Heart right ventricle (tissue), 16 donors: Measurements from ENCODE around the gene DFFB. TPM values are rescaled to one million over a fixed set of nuclear protein-coding genes. Genes with fewer than 3 reads are reported as not detected.

ENCODE experiments used
- ATAC-seq, 8 donors: fragments of 200-7000 bp; cut with Tn5 transposase; one replicate each; pipeline ENCODE4 v1.9.1; 2020; ENCODE audit warnings: mild to moderate bottlenecking in 8 of 8, moderate library complexity in 8 of 8, moderate number of reproducible peaks in 1 of 8
- DNase-seq, 2 donors: peaks; one replicate each; pipeline ENCODE4 v3.0.0-alpha.2; 2020
- H3K27ac ChIP-seq, 10 donors: fragments of 200-600 bp; sonication (generic) in 2 of 10; one replicate each; pipeline versions ENCODE4 v1.5.0 to v1.8.0; 2020 to 2022; ENCODE audit warnings: mild to moderate bottlenecking in 3 of 10
- H3K27me3 ChIP-seq, 7 donors: fragments of 200-600 bp; one replicate each; pipeline ENCODE4 v1.8.0; 2021 to 2022; ENCODE audit warnings: mild to moderate bottlenecking in 2 of 7
- H3K36me3 ChIP-seq, 9 donors: fragments of 200-600 bp; sonication (generic) in 1 of 9; one replicate each; pipeline versions ENCODE4 v1.5.0 to v1.8.0; 2020 to 2022; ENCODE audit warnings: mild to moderate bottlenecking in 2 of 9
- H3K4me1 ChIP-seq, 9 donors: fragments of 200-600 bp; sonication (generic) in 1 of 9; one replicate each; pipeline versions ENCODE4 v1.5.0 to v1.8.0; 2020 to 2022; ENCODE audit warnings: mild to moderate bottlenecking in 4 of 9
- H3K4me3 ChIP-seq, 10 donors: fragments of 200-600 bp; sonication (generic) in 2 of 10; one replicate each; pipeline versions ENCODE4 v1.5.0 to v1.8.0; 2020 to 2022; ENCODE audit warnings: mild to moderate bottlenecking in 7 of 10, moderate library complexity in 2 of 10
- H3K9me3 ChIP-seq, 11 donors: fragments of 200-600 bp in 10 of 11; sonication (generic) in 2 of 11; one replicate each; pipeline versions ENCODE4 v1.5.0 to v1.8.0; 2013 to 2022; ENCODE audit warnings: mild to moderate bottlenecking in 2 of 11, control low read depth in 1 of 11, moderate library complexity in 1 of 11
- CTCF ChIP-seq, 9 donors: fragments of 200-600 bp; sonication (generic) in 2 of 9; IDR thresholded peaks; one replicate each; pipeline versions ENCODE4 v1.5.0 to v1.8.0; 2021 to 2022; ENCODE audit warnings: antibody characterized with exemption in 9 of 9, mild to moderate bottlenecking in 5 of 9, moderate library complexity in 1 of 9
- WGBS, 2 donors: extraction: QIAGEN DNeasy Blood & Tissue Kit; methylation state at CpG; one replicate each; pipeline ENCODE4 v1.1.7; 2013; ENCODE audit warnings: inconsistent platforms in 1 of 2; 5-methylcytosine and 5-hydroxymethylcytosine counted together
- intact Hi-C, 10 donors: fragments of 100-400 bp; cut with DNase I; formaldehyde crosslinking; loops; one replicate each; pipeline versions ENCODE4 v1.11.1 to v1.14.2; 2022
- polyA plus RNA-seq, 2 donors: library from polyadenylated mRNA; stranded (reverse); fragments of 200-250 nt; gene quantifications; one replicate each; pipeline ENCODE4 v1.2.3, GENCODE V29; 2013
- total RNA-seq, 10 donors: library from RNA; stranded (reverse); fragmentation: NEBNext Ultra II Directional in 3 of 10; extraction: Animal tissue kit (Norgen Biotek cat#: 25700) in 3 of 10; gene quantifications; one replicate each; pipeline versions ENCODE4 v1.2.1 to v1.2.4, GENCODE V29; 2021 to 2023
- donor health status: Arrhythmogenic right ventricular cardiomyopathy.
- donor health status: ischemic (EF 13 %, LVEDD 7.1; RV severe dilation, severe dysfunction).
- donor health status: healthy with polysubstance abuse.
- donor health status: DM: no; HTN: yes; CAD: no.
- donor health status: DM: no; HTN: no; CAD: no.
- donor health status: ischemic (EF 25% LVEDD 6.9; RV normal size, moderate dysfunction).
- donor health status: ischemic (EF 25% LVEDD 5.7; RV mildly dilated, moderate dysfunction).
- donor health status: healthy.
- donor health status: DM: yes; HTN: yes; CAD: no.
- donor health status: Ischemic cardiomyopathy.
- donor health status: ischemic (EF 35%, LVEDD 5.7; RV mildly dilated, moderate dysfunction).
- donor health status: nonischemic (EF 11% LVEDD 7.7; RV severe dilation, severe dysfunction).
- donor health status: DM: yes; HTN: yes; CAD: no.
- donor health status: PGD.
- donor health status: ischemic (EF 29% LVEDD 5.4; RV normal size, mild dysfunction).
- donor health status: nonischemic (EF 23%, LVEDD 6.1; RV moderate dilation, normal function).

Gene DFFB
- total and polyA plus RNA-seq, 12 donors, result 1.2 to 7.9 (median 2.3) TPM

DNA sequence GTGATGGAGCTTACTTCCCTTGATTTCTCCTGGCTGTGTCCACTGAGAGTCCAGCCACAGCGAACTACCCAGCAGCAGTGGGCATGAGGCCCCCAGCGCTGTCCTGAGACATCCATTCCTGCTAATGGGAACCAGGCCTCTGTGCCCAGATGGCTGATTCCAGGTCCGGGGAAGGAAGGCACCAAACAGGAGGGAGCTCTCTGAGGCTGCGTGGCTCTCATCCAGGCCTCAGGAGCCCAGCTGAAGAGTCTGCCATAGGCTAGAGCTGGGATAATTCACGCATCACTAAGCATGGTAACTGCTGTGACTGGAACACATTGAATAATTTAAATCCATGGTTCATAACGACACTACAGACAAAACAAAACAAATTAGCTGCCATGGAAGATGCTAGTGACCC, 36.3 kb upstream of the DFFB start:
- no peaks in the 10 kb centered on the region for H3K9me3 ChIP-seq
- TF ChIP-seq CTCF (IDR thresholded peaks at IDR 0.05), result no peak
- no peak overlapping the region for H3K4me3 ChIP-seq
- H3K4me1 ChIP-seq, result no peaks in the 10 kb centered on the region
- DNase-seq, result no peak
- 90% methylated on average over 6 of the region's 6 CpGs for WGBS, 2 donors
- intact Hi-C loops, result no loop called here
- no peaks in the 10 kb centered on the region for H3K27me3 ChIP-seq
- ATAC-seq, result no peak
- H3K36me3 ChIP-seq, result peaks cover 0 to 89% (median 42%) of the 10 kb centered on the region in 9 donors
- H3K27ac ChIP-seq, result no peak overlapping the region

DNA sequence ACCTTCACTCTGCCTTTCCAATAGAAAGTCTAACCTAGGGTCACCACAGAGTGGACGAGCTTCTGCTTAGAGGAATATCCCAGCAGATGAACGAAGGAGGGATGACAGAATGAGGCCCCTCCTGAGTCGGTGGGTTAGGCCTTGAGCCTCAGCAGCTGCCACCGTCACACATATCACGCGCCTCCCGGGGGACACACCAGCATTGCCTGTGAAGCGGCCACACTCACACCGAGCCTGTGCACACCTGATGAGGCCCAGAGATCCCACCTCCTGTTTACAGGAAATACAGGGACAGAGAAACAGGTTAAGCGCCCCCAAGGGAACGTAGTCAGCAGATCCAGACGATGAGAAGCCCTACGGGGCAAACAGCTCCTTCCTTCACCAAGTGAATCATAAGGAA, 35.8 kb upstream of the DFFB start:
- ATAC-seq (no peak), DNase-seq (no peak)
- 83 to 87% methylated on average over 13 of the region's 13 CpGs for WGBS, 2 donors
- no peak overlapping the region for H3K4me3 ChIP-seq
- intact Hi-C loops, result no loop called here
- no peaks in the 10 kb centered on the region for H3K4me1 ChIP-seq
- H3K36me3 ChIP-seq, result peaks cover 0 to 89% (median 47%) of the 10 kb centered on the region in 9 donors
- no peak for TF ChIP-seq CTCF (IDR thresholded peaks at IDR 0.05)
- H3K27me3 ChIP-seq, result no peaks in the 10 kb centered on the region
- H3K9me3 ChIP-seq, result no peaks in the 10 kb centered on the region
- no peak overlapping the region for H3K27ac ChIP-seq

DNA sequence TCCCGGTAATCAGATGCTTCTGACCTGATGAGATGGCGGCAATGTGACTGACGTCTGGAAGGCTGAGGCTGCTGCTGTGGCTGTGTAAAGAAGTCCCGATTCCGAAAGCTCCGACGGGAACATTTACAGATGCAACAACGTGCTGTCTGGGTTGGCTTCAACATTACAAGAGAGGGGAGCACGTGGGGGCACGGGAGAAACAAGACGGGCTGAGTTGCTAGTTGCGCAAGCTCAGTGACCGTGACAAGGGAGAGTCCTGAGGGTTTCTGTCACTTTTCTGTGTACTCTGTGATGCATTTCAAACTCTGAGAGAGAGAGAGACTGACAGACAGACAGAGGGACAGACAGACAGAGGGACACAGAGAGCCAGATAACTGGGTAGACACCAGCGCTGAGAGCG, 35.4 kb upstream of the DFFB start:
- intact Hi-C loops, result no loop called here
- 88 to 93% methylated on average over 15 of the region's 15 CpGs for WGBS, 2 donors
- Histone ChIP-seq H3K4me3 (no peak overlapping the region), H3K4me1 (no peaks in the 10 kb centered on the region), H3K27ac (no peak overlapping the region), H3K27me3 (no peaks in the 10 kb centered on the region), H3K36me3 (peaks cover 0 to 89% (median 51%) of the 10 kb centered on the region in 9 donors), H3K9me3 (no peaks in the 10 kb centered on the region)
- no peak for TF ChIP-seq CTCF (IDR thresholded peaks at IDR 0.05)
- no peak for ATAC-seq
- no peak for DNase-seq

- Histone ChIP-seq H3K4me3 (no peak overlapping the region), H3K9me3 (no peaks in the 10 kb centered on the region), H3K4me1 (no peaks in the 10 kb centered on the region), H3K27ac (no peak overlapping the region), H3K36me3 (peaks cover 0 to 93% (median 55%) of the 10 kb centered on the region in 9 donors), H3K27me3 (no peaks in the 10 kb centered on the region)
- DNase-seq (no peak), ATAC-seq (no peak)
- WGBS, 2 donors, result 88 to 97% methylated on average over 16 of the region's 16 CpGs
- TF ChIP-seq CTCF (IDR thresholded peaks at IDR 0.05), result no peak
- intact Hi-C loops, result no loop called here
Observed at GRCh38 chr1:3822421-3822820, 34.9 kb upstream of the DFFB start.
